ENCODE results near the gene SEZ6L.

DNA sequence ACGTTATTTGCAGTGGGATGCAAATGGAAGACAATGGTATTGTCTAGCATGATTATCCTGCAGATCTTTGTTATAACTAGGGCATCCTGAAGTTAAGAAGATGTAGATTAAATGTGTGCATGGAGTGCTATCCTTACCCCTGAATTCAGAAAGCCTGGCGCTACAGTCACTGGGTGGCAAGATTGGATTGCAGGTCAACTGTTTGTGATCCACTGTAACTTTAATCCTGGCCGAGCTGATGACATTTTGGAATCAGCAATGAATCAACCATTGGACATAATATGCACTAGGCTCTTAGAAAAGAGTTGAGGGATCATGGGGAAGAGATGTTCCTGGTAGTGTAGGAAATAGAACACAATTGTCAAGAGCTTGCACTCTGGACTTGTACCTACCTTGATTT is 25.1 kb downstream of the SEZ6L start:
- TF ChIP-seq, protein P1, sequence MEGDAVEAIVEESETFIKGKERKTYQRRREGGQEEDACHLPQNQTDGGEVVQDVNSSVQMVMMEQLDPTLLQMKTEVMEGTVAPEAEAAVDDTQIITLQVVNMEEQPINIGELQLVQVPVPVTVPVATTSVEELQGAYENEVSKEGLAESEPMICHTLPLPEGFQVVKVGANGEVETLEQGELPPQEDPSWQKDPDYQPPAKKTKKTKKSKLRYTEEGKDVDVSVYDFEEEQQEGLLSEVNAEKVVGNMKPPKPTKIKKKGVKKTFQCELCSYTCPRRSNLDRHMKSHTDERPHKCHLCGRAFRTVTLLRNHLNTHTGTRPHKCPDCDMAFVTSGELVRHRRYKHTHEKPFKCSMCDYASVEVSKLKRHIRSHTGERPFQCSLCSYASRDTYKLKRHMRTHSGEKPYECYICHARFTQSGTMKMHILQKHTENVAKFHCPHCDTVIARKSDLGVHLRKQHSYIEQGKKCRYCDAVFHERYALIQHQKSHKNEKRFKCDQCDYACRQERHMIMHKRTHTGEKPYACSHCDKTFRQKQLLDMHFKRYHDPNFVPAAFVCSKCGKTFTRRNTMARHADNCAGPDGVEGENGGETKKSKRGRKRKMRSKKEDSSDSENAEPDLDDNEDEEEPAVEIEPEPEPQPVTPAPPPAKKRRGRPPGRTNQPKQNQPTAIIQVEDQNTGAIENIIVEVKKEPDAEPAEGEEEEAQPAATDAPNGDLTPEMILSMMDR (IDR thresholded peaks at IDR 0.05; ENCODE audit: low read length): no peak
- no peak for TF ChIP-seq EZH2 (IDR thresholded peaks at IDR 0.05; ENCODE audit: borderline replicate concordance, low read length)
